ENCODE results near the gene CC2D1A.

Gene CC2D1A

DNA sequence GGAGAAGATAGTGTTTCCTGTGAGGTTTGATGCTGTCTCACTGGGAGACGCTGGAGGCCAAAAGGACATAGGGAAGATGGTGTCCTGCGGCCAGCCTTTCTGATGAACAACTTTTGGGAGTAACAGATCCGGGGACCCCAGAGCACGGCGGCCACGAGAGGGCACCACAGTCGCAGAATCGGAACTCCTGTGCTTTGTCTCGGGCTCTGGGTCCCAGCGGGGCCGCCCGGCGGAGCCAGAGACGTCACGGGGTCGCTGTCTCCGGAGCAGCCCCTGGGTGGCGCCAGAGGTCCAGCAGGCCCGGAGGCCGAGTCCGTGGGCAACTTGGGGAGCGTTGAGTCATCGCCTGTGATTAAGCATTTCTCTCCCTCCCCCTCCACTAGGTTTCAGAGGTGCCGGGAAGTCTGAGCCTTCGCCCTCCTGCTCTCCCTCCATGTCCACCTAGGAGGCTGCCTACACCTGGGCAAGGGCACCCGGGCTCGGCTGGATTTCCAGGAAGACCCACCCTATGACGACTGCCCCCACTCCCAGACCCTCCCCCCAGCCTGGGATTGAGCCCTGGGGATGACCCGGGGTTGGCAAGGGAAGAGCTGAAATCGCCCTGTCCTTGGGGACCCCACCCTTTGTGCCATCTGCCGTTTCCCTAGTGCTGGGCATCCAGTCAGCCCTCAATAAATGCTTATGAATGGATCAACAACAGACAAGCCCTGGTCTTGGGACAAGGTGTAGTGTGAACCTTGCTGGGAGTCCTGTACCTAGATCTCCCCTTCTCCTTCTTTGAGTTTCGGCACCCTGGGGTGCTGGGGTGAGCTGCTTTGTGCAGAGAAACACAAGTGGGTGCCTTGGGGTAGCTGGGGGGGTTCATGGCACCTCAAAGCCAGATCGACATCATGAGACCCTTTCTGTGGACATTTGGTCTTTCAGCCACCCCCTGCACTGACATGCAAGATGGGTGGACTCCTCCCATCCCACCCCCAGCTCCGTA, 25.6 kb upstream of the CC2D1A start:
- DNase-seq = peak; percentile 98

DNA sequence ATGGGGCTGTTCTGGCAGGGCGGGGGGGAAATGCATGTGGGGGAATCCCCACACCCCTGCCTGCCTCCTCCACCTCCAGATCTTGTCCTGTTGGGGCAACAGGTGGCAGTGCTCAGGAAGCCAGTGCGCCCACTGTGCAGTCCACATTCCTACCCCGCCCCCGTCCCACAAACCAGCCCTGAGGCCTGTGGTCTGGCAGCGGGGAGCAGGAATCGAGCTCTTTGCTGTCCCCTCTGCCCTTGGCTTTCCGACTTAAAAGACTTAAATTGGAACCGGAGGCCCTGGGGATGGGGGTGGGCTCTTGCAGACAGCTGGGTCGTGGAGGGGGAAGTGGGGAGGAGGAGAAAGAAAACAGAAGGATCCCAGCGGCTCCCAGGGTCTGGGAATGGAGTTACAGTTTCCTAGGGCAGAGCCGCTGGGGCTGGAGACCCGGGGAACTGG, 24.7 kb upstream of the CC2D1A start:
- DNase-seq = no peak

DNA sequence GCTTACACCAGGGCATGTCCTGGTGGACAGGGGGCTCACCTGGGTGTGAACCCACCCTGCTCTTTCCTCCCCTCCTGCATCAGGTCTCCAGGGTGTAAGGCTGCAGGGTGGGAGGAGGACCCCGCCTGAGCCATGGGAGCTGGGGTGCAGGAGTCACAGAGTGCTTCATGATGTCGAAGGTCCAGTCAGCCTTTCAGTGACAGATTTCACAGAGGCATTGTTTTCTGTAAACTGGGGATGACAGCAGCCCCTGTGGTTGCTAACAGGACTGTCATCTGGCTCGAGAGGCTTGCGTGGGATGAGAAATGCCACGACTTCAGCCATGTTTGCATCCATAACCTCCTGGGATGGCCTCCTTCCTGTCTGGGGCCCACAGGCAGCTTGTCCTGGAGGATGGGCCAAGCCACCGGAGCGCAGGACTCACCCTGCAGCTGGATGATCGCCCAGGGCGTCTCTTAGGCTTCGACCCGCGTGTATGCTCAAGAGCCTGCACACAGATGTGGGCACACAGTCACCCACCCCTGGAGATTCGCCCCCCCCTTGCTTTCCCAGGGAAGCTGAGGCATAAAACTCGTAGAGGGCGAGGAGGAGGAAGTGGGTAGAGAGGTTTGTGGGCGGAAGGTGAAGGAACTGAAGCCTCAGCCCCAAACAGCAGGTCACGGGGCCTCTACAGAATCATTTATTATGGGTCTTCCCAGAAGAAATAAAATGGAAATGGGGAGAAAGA, 24.1 kb upstream of the CC2D1A start:
- DNase-seq = peak; percentile 61

DNA sequence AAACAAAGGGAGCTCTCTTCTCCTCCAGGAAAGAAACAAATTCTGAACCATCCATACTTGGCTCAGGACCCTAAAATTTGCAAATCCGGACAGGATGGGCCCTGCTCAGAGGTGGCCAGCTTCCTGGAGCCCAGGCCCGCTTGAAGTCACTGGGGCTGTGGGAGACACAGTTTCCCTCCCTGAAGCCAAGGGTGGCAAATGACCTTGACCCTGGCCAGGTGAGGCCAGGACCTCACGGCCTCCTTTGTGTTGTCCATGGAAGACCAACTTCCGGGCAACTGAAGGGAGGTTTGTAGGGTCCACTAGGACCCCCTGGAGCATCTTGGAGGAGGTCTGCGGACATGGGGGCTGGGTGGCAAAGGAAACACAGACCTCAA, 23.6 kb upstream of the CC2D1A start:
- DNase-seq = no peak

DNA sequence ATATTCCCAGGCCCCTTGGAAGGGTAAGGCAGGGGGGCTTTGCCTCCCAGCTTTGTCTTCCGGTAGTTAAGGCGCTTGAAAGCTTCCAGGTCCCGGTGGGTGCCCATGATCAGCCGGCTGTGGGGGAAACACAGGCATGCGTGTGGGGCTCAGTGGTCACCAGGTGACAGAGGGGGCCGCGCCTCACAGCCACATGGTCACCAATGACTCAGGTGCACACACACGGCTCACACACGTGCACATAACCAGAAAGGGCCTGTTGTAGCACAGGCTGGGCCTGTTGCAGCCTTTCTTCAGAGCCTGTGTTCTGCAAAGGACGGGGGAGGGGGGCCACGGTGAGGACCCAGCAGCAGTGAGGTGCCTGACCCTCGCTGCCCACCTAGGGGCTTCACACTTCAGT, 23.2 kb upstream of the CC2D1A start:
- no peak for DNase-seq

DNA sequence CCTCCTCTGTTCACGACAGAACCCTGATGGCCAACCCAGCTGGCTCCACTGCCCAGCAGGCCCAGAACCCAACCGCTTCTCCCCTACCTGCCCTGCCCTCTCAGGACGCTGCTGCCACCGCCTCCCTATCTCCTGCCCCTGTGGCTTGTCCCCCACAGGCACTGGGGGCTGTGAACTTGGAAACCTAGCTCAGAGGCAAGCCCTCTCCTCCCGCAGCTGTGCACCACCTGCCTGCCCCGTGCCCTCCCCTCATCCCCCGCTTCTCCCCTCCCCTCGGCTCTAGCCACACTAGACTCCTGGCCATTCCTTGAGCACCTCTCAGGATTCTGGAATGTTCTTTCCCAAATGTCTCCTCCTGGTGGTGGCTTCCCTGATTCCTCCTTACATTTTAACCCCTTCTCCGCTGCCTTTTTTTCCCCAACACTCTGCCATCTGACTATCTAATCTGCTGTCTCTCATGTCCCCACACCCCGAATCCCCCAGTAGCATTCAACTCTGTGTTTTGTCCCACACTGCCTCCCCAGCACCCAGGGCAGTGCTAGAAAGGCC, 22.4 kb upstream of the CC2D1A start:
- DNase-seq = no peak

DNA sequence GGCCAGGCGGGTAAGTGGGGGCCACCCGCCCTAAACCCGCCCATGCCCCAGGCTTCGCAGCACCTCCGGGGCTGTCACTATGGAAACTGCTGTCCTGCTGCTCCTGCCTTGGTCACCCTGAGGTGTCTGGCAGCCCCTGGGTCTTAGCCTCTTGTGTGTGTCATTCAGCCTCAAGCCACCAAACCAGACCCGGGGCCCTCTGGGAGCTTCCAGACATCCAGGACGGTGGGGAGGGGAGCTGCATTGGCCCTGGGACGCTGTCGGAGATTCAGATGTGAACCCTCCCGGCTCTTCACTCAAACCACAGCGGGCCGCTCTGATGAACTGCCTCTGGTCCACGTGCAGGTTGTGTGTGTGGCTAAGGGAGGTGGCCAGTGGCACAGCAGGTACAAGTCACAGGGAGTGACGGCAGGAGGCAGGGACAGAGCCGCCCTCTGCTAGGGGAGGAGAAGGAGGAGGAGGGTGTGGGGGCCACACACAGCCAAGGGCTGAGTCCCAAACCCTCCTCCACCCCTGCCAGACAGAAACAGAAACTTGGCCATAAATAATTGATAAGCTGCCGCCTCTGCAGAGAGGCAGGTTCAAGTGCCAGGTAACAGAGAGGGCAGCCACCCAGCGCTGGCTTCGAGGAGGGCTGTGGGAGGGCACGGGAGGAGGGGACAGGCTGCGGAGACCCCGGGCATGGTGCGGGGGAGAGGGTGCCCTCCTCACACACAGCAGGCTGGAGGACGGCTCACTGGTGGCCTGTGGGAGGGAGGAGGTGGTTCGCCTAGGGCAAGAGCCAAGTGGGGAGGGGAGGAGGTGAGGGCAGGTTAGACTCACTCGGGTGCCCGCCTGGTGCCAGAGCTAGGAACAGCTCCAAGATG, 21.0 kb upstream of the CC2D1A start:
- DNase-seq = no peak

DNA sequence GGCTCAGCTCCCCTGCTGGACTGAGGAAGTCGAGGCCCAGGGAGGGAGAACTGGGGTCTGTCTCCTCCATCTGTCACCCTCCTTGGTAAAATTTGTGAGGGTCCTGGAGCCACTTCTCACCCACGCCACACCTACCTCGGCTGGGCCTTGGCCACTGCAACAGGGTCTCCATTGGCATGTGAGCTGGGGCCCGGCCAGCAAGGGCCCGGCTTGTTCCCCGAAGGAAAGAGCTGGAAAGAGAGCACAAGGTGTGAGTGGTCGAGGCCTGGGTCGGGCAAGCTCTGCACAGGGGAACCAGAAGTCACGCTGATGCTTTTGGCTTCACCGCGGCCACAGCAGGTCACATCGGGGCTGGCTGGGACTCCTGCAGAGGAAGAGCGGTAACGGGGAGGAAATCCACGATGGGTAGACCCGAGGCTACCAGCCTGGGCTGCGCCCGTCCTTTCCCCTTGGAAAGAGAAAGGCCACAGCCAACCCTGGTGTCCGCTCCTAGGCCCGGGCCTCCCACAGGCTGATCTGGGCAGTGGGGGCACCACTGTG, 20.1 kb upstream of the CC2D1A start:
- no peak for DNase-seq

DNA sequence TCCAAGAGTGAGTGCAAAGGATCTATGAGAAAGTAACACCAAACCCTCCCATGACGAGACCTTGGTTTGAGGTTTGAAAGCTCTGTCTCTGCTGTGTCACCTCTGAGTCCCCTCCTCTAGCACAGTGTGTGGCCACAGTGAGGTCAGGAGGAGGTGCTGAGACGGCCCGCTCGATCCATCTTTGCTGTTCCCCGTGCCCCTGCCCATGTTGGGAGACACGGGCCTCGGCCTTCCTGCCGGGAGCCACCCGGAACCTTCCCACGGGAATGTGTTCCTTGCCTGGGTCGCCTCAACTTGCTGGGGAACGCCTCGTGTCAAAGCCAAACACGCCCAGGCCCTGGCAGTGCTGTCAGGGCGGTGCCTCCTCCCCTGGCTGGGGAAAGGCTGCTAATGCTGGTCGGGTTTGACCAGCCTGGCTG, 19.0 kb upstream of the CC2D1A start:
- DNase-seq = no peak

DNA sequence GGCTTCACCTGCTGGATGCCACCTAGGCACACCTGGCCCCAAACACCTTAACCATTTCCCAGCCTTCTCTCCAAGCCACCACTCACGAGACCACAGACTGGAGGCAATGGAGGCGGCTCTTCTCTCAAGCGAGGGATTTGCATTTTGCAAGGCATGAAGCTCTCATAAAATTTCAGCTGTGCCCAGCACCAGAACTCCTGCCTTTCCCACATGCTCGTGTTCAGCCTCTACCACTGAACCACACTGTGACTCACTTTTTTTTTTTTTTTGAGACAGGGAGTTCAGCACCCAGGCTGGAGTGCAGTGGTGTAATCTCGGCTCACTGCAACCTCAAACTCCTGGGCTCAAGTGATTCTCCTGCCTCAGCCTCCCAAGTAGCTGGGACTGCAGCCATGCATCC, 18.5 kb upstream of the CC2D1A start:
- DNase-seq = no peak

DNA sequence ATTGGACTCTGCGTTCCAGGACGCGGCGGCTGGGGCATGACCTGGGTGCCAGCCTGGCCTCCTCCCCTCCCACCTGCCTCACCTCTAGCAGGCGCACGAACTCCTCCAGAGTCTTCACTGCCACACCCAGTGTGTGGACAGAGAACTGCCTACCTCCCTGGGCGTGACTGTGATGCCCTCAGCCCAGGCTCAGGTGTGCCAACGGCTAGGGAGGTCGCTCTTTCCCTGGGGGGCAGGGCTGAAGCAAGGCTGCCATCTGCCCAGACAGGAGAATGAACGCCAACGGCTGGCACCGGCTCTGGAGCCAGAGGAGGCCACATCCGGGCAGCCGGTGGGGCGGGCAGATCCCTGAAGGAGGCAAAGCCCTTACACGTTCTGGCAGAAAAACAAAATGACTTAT, 17.7 kb upstream of the CC2D1A start:
- no peak for DNase-seq

DNA sequence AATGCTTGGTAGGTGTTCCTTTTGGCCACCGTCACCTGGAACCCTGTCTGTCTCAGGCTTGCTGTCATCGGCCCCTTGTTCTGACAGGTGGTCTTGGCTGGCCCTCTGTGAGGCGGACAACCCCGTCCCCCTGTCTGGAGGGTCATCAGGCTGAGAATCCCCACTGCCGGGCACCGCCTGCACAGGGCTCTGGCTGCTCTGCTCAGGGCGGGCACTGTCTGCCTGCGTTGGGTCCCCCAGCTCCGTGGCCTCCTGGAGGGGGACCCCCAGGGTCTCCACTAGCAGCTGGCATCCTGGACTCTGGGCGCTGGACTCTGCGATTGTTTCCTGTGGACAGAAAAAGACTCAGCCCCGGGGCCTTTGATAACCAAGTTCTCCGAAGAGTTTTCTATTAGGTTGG, 15.9 kb upstream of the CC2D1A start:
- no peak for DNase-seq

DNA sequence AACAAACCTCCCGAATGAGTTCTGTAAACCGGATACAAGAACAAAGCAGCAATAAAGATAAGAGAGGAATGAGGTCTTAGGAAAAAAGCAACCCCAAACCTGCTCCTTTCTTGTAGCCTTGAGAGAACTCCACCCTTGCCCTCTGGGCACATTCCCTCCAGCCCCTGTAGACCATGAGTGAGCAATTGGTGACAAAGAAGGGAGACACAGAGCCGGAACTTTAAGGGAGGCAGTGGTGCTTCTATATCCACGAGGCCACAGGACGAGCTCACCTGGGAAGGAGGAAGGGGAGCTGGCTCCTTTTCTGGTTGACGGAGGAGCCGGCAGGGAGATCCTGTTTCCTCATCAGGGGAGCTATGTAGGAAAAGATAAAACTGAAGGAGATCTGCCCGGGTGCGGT, 13.1 kb upstream of the CC2D1A start:
- DNase-seq = no peak

DNA sequence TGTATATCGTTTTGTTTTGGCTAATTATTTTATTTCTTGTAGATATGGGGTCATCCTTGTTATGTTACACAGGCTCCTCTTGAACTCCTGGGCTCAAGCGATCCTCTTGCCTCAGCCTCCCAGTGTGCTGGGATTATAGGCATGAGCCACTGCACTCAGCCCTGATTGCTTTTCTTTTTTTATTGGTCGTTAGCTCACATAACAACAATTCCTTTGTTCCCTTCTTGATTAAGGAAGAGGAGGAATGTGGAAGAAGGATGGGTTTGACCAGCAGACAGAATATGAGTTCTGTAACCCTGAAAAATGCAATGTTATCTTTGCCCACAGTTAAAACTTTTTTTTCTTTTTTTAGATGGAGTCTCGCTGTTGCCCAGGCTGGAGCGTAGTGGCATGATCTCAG, 11.4 kb upstream of the CC2D1A start:
- DNase-seq = no peak

DNA sequence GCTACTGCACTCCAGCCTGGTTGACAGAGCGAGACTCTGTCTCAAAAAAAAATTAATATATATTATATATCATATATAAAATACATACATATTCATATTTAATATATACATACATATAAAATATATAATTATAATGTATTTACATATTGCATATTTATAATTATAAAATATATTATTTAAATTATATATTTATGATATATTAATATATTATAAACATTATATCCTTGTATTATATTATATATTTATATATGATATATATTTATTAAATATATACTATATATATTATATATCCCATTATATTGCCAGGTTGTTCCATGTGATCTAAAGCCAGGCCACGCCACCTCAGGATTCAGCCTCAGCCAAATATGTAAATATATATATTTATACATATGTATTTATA, 9.8 kb upstream of the CC2D1A start:
- DNase-seq = no peak

DNA sequence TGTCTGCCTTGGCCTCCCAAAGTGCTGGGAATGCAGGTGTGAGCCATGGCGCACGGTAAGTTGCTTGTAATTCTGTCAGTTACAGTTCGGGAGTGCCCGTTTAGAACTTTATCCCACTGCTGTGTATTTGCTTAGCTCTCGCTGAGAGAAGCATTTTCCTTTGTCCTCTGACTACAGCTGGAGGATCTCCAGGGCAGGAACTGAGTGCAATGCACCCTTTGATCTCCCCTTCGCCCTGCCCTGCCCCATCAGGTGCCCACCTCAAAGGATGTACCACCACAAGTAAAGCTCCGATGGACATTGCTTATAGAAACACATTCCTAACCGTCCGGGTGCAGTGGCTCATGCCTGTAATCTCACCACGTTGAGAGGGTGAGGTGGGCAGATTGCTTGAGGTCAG, 6.6 kb upstream of the CC2D1A start:
- DNase-seq = no peak

DNA sequence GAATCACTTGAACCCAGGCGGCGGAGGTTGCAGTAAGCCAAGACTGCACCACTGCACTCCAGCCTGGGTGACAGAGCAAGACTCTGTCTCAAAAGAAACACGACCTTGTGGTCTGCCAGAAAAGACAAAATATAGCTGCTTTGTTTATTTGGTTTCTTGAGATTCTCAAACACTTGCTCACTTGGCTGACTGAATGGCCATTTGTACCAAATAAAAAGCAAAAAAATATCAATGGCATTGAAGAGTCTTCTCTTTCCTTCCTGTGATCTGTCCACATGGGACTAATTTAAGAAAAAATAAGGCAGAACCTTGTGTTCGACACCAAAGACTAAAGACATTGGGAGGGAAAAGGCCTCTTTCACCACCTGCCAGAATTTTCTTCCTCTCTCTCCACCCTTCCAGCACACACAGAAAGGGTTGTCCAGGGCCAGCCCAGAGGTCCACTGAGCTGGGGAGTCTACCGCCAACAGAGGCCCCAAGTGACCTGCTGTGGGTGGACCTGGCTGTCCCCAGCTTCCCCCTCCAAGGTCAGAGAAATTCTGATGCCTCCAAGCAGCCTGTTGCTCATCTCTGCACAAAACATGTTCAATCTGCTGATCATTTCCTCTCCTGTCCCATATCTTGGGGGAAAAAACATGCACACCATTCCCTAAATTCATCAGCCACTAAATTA, 6.0 kb upstream of the CC2D1A start:
- no peak for DNase-seq

DNA sequence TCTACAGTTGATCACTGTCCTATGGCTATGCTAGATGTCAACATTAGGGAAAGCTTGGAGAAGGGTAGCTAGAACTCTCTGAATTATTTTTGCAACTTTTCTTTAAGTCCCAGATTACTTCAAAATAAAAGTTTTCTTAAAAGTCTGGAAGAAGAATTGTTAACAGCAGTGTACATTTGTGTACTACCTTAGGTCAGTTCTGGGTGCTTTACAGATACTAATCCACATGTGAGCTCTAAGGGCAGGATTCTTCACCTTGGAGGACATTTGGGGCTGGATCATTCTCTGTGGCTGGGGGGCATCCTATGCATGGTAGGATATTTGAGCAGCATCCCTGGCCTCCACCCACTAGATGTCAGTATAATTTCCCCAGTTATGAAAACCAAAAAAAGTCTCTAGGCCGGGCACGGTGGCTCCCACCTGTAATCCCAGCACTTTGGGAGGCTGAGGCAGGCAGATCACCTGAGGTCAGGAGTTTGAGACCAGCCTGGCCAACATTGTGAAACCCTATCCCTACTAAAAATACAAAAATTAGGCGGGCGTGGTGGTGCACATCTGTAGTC, 2.9 kb upstream of the CC2D1A start:
- no peak for DNase-seq

DNA sequence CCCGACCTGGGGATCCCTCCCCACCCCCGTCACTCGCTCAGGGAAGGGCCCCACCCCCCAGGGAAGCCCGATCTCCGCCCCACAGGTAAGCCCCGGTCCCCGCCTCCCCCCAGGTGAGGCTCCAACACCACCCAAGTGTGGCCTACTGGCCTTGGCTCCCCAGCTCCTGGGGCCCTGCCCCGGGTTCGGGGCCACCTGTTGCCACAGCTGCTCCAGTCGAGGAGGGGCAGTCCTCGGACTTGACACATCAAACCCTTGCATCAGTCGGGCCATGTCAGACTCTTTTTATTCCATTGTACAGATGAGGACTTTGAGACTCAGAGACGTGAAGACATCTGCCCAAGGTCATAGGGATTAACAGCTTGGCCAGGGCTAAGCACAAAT, 512 bp downstream of the CC2D1A start:
- DNase-seq = no peak

DNA sequence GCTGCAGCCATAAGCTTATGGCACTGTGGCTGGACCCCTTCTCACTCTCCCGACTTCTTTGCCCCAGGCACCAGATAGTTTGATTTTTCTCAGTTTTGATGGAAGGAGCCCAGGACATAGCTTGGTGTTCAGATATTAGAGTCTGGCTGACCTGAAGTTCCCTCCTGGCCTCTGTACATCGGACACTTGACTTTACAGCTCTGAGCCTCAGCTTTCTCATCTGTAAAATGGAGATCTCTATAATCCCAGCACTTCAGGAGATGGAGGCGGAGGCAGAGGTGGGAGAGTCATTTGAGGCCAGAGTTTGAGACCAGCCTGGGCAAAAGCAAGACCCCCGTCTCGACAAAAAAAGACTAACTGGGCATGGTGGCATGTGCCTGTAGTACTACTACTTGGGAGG, 909 bp downstream of the CC2D1A start:
- DNase-seq = no peak

DNA sequence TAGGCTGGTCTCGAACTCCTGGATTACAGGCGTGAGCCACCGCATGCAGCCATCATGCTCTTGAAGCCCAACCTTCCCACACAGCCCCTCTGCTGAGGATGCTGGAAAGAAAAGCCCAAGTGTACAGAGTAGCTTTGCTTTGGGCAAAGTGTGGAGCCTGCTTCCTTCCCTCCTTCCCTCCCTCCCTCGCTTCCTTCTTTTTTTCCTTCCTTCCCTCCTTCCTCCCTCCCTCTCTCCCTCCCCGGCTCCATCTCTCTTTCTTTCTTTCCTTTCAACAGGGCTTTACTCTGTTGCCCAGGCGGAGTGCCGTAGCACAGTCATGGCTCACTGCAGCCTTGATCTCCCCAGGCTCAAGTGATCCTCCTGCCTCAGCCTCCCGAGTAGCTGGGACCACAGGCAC, 2.7 kb downstream of the CC2D1A start:
- no peak for DNase-seq

DNA sequence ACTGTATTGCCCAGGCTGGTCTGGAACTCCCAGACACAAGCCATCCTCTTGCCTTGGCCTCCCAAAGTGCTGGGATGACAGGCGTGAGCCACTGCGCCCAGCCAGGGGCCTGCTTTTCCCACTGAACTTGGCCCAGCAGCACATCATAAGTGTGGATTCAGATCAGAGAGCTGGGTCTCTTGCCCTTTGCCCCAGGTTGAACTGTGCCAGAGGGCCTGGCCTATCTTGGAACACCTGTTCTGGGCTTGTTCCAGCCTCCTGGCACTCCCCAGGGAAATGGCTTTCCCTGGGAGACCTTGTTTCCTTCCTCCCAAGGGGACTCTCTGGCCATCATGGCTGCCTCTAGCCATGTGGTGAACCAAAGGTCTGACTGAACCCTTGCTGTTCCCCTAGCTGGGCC, 3.4 kb downstream of the CC2D1A start:
- DNase-seq = no peak

Data from right hindlimb (tissue), 1 donor.